Activated CD4-positive, CD25-positive, alpha-beta regulatory T cell treated with anti-CD3 and anti-CD28 coated beads, Interleukin-2, amount 50 U/mL, for 72 hours (primary cell): ENCODE results near the gene OR14A2.
"Not testable (repeated sequence)": the region's sequence is repeated elsewhere in the genome, so short reads cannot be mapped to it uniquely, and the experiment has no call there.

Experiments used
- DNase-seq: peaks from one replicate; pipeline ENCODE4 v3.0.0; 2021

Gene OR14A2

GRCh38 chr1:247748041-247748440 is at the start of gene OR14A2:
Gene OR14A2 (minus strand): TSS chr1:247748141.
- DNase-seq = no peak

- DNase-seq = no peak
Measured at GRCh38 chr1:247797518-247797917, 49.6 kb upstream of the OR14A2 start.

DNA sequence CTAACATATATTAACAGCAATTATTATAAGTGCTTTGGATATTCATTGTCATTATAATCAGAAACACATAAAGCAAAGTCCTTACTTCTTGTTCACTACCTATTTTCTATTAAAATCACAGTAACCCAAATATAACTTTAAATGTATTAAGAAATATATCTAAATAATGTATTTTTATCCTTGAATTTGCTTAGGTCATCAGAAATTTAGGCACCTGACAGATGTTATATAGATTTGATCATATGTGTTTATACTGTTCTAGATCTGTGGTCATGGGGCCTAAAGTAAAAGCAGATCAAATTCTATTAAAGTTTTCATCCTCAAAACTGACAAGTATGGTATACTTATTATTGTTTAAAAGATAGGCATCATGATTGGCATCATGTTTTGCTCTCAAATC is 21.7 kb upstream of the OR14A2 start:
- no peak for DNase-seq

GRCh38 chr1:247760456-247760855 is 12.5 kb upstream of the OR14A2 start, which contains the start of gene OR1C1:
Gene OR1C1 (minus strand): TSS chr1:247760556. CDS start chr1:247758406, 2,150 bp downstream.
- DNase-seq = no peak

DNA sequence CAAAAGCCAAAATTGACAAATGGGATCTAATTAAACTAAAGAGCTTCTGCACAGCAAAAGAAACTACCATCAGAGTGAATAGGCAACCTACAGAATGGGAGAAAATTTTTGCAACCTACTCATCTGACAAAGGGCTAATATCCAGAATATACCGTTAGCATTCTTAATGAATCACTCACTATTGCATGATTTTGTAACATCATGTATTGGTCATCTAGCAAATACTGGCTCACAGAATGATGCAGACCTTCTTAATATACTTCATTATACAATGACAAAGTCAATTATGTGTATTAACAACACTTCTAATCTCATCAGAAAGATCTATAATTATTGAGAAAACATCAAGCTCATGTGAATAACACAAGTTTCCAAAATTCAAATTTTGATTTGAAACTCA is 6.4 kb upstream of the OR14A2 start:
- DNase-seq = not testable (repeated sequence)

DNA sequence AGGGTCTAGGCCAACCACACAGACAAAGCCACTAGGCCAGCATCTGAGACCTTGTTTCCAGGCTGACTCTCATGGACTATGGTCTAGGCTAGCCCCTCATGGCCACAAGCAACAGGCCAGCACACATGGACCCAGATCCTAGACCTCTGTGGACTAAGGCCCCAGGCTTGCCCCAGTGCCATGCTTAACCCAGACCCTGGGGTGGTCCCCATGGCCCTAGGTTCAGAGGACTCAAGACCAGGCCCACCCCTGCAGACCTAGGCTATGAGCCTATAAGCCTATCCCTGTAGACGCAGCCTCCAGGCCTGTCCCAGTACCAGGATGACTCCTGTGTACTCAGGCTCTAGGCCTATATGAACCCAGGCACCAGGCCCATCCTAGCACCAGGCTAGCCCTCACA is 1.9 kb upstream of the OR14A2 start:
- DNase-seq = no peak

- no peak for DNase-seq
Measured at GRCh38 chr1:247747616-247748015, 325 bp downstream of the OR14A2 start.

DNA sequence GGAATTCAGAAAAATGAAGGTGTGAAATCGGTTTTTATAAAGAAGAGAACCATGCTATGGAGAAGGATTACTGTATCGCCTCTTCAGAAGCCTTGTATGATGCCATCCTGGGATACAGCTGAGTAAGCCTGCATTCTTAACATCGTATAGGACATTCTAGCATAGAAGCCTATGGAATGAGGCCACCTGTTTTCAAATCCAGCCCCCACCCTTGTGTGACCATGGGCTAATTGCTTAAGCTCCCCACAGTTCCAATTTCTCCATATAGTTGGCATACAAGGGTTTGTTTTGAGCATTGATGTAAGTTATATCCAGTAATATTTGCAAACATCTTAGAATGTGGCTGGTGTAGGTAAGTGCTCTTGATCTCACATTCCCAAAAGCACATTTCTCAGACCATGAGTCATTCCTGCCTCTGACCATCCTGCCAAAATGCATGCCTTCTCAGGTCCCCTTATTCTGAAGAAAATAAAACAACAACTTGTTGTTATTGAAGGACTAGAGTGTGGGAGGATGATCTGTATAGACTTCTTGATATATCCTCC is 1.5 kb downstream of the OR14A2 start:
- no peak for DNase-seq

GRCh38 chr1:247742215-247742760 is 5.7 kb downstream of the OR14A2 start:
- not testable (repeated sequence) for DNase-seq

- no peak for DNase-seq
Measured at GRCh38 chr1:247741756-247742155, 6.2 kb downstream of the OR14A2 start.

GRCh38 chr1:247740721-247741120 is 7.2 kb downstream of the OR14A2 start:
- no peak for DNase-seq

DNA sequence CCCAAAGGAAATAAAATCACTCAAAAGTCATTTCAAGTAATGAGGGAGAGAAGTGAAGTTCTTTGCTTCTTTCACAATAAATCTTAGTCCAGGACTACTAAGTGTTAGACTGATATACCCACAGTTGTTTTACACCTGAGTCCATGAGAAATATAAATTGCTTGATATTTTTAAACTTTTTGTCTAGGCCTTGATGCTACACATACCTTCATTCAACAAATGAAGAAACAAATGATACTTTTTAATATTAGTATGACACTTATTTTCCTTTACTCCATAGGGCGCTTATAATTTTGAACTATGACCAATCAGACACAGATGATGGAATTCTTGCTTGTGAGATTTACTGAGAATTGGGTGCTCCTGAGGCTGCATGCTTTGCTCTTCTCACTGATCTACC is 9.6 kb downstream of the OR14A2 start, which contains the start of gene OR14K1:
Gene OR14K1, plus strand, starts transcription at position 301 of the 400 bp plus-strand sequence. Its CDS starts 0 bp downstream, at position 301.
- no peak for DNase-seq

DNA sequence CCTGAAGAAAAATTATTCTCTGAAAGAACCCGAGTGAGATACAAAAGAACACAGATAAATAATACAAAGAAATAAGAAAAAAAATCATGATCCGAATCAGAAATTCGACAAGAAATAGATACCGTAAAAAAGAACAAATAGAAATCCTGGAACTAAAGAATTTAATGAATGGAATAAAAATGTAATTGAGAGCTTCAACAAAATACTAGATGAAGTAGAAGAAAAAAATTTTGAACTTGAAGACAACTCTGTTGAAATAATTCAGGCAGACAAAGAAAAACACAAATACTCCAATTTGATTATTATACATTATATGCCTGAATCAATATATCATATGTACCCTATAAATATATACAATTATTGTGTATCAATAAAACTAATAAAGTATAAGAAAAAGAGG is 26.7 kb downstream of the OR14A2 start:
- DNase-seq = no peak

DNA sequence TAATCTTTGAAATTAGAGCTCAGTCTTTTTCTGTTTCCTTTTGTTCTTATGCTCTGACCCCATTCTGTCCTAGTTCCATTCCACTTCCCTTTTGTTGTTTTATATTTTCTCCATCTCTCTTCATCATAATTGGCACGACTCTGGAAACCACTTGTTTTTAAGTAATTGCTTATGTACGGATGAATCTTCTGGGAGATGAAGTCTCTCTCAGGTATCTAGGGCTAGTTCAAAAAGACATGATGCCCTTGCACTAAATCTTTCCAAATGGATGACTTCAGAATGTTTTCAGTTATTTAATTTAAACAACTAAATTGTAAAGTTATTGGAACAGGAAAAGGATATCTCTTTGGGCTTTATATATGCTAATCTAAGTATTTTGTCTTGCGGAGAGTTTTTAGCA is 31.4 kb downstream of the OR14A2 start, which contains the start of gene OR6F1:
Gene OR6F1, minus strand, starts transcription at position 101 of the 400 bp plus-strand sequence. CDS start 3,891 bp downstream, outside the sequence.
- DNase-seq = no peak

DNA sequence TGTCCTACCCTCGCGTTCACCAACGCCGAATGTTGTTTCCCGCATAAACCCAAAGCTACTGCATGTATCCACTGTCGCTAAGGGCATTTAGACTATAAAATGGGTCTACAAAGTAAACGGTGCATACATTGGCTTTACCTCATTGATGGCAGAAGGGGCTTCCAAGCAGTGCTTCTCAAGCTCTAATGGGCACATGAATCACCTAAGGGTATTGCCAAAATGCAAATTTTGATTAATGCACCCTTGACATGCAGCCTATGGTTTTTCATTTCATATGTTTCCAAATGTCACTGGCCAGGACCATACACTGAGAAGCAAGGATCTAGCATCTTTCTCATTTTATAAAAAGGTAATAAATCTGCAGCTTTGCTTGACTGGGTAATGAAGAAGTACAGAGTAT is 34.2 kb downstream of the OR14A2 start:
- no peak for DNase-seq

DNA sequence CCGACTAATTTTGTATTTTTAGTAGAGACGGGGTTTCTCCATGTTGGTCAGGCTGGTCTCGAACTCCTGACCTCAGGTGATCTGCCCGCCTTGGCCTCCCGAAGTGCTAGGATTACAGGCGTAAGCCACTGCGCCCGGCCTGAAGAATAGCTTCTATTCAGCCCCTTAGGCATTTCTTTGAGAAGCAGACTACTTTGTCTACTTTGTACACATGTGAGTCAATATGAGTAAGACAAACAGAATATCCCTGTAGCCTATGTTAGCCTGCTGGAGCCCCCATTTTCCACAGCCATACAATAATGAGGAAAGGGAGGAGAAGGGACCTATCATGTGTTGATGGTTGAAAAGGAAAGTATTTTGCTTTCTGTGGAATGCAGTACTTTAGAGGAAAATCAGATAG is 37.3 kb downstream of the OR14A2 start:
- not testable (repeated sequence) for DNase-seq

- no peak for DNase-seq
Measured at GRCh38 chr1:247701338-247701737, 46.6 kb downstream of the OR14A2 start.

GRCh38 chr1:247681288-247681897 is 66.5 kb downstream of the OR14A2 start:
- no peak for DNase-seq

- no peak for DNase-seq
Measured at GRCh38 chr1:247680171-247680570, 67.8 kb downstream of the OR14A2 start.

GRCh38 chr1:247679639-247680038 is 68.3 kb downstream of the OR14A2 start, which contains the start of gene OR13G1:
Gene OR13G1 (minus strand): TSS chr1:247679739. CDS start chr1:247673041, 6,698 bp downstream.
- DNase-seq = no peak
